Nephron progenitor cell (in vitro differentiated cells): ENCODE measurements around the gene RRP7A.
"Not testable (repeated sequence)": the region's sequence is repeated elsewhere in the genome, so short reads cannot be mapped to it uniquely, and the experiment has no call there.

Source experiments
- DNase-seq: peaks from one replicate; pipeline ENCODE4 v3.0.0; 2021
- H3K27ac Mint-ChIP-seq: 2 replicates; pipeline ENCODE4 v1.8.0; 2021; ENCODE audit warnings: mild to moderate bottlenecking, moderate library complexity, mixed read lengths
- H3K27me3 Mint-ChIP-seq: 2 replicates; pipeline ENCODE4 v1.8.0; 2021; ENCODE audit warnings: mild to moderate bottlenecking, low read depth, mixed read lengths; ENCODE audit not compliant: poor library complexity
- H3K36me3 Mint-ChIP-seq: 2 replicates; pipeline ENCODE4 v1.8.0; 2021; ENCODE audit warnings: low read depth, mixed read lengths
- H3K4me1 Mint-ChIP-seq: 2 replicates; pipeline ENCODE4 v1.8.0; 2021; ENCODE audit warnings: mixed read lengths
- H3K4me3 Mint-ChIP-seq: 2 replicates; pipeline ENCODE4 v1.8.0; 2021; ENCODE audit warnings: mild to moderate bottlenecking, moderate library complexity, mixed read lengths
- H3K9me3 Mint-ChIP-seq: 2 replicates; pipeline ENCODE4 v1.8.0; 2021; ENCODE audit warnings: mild to moderate bottlenecking, moderate library complexity, mixed read lengths
- CTCF ChIP-seq: fragments of 200-600 bp; sonication (generic); IDR thresholded peaks from 2 replicates; pipeline ENCODE4 v1.5.0; 2021; ENCODE audit warnings: antibody characterized with exemption

The RRP7A gene

GRCh38 chr22:42536166-42536565 lies 16.6 kb upstream of the RRP7A start:
- Mint-ChIP-seq H3K9me3 (no peaks in the 10 kb centered on the region), H3K4me1 (peaks cover 49% of the 10 kb centered on the region), H3K27me3 (peaks cover 7% of the 10 kb centered on the region), H3K27ac (peak overlapping the region; percentile 4), H3K4me3 (no peak overlapping the region), H3K36me3 (no peaks in the 10 kb centered on the region)
- no peak for TF ChIP-seq CTCF
- no peak for DNase-seq

- not testable (repeated sequence) for H3K4me3 Mint-ChIP-seq, H3K9me3 Mint-ChIP-seq, H3K27ac Mint-ChIP-seq, DNase-seq, H3K36me3 Mint-ChIP-seq
- Mint-ChIP-seq H3K27me3 (peaks cover 14% of the 10 kb centered on the region), H3K4me1 (peaks cover 56% of the 10 kb centered on the region)
These were observed 15.6 kb upstream of the RRP7A start for GRCh38 chr22:42535082-42535731.

- Mint-ChIP-seq H3K27ac (no peak overlapping the region), H3K27me3 (peaks cover 28% of the 10 kb centered on the region), H3K36me3 (no peaks in the 10 kb centered on the region), H3K4me3 (no peak overlapping the region), H3K9me3 (no peaks in the 10 kb centered on the region), H3K4me1 (peaks cover 57% of the 10 kb centered on the region)
- DNase-seq = no peak
- TF ChIP-seq CTCF = no peak
These were observed 14.0 kb upstream of the RRP7A start for GRCh38 chr22:42533638-42533977.

- not testable (repeated sequence) for H3K27ac Mint-ChIP-seq, H3K36me3 Mint-ChIP-seq, H3K4me3 Mint-ChIP-seq, DNase-seq, H3K9me3 Mint-ChIP-seq
- Mint-ChIP-seq H3K27me3 (peaks cover 38% of the 10 kb centered on the region), H3K4me1 (peaks cover 46% of the 10 kb centered on the region)
These were observed 11.9 kb upstream of the RRP7A start for GRCh38 chr22:42531401-42532084.

- not testable (repeated sequence) for H3K36me3 Mint-ChIP-seq
These were observed 9.8 kb upstream of the RRP7A start for GRCh38 chr22:42529435-42529834.

GRCh38 chr22:42528591-42529307 lies 9.2 kb upstream of the RRP7A start:
- H3K27me3 Mint-ChIP-seq = peaks cover 50% of the 10 kb centered on the region
- H3K9me3 Mint-ChIP-seq = peaks cover 9% of the 10 kb centered on the region
- TF ChIP-seq CTCF = no peak
- H3K27ac Mint-ChIP-seq = peak overlapping the region; percentile 52
- no peaks in the 10 kb centered on the region for H3K36me3 Mint-ChIP-seq
- peaks cover 36% of the 10 kb centered on the region for H3K4me1 Mint-ChIP-seq
- DNase-seq = no peak
- no peak overlapping the region for H3K4me3 Mint-ChIP-seq

More at GRCh38 chr22:42529435-42529834, 9.8 kb upstream of the RRP7A start:
- not testable (repeated sequence) for H3K9me3 Mint-ChIP-seq, H3K4me3 Mint-ChIP-seq, H3K27ac Mint-ChIP-seq, DNase-seq
- Mint-ChIP-seq H3K4me1 (peaks cover 40% of the 10 kb centered on the region), H3K27me3 (peaks cover 43% of the 10 kb centered on the region)

- TF ChIP-seq CTCF = no peak
- Mint-ChIP-seq H3K27ac (no peak overlapping the region), H3K4me3 (no peak overlapping the region), H3K9me3 (peaks cover 14% of the 10 kb centered on the region), H3K36me3 (no peaks in the 10 kb centered on the region), H3K27me3 (peaks cover 25% of the 10 kb centered on the region), H3K4me1 (peaks cover 34% of the 10 kb centered on the region)
- DNase-seq = no peak
These were observed 3.0 kb upstream of the RRP7A start for GRCh38 chr22:42522546-42522945.
